Adrenal gland (tissue), 5 donors: ENCODE results near the gene RIMBP2.

Experiments used
- POLR2A ChIP-seq, 2 donors: fragments of 450-650 bp; IDR thresholded peaks; one replicate each; pipeline ENCODE4 v1.6.1; 2017; ENCODE audit warnings: antibody characterized with exemption in 2 of 2, mild to moderate bottlenecking in 2 of 2, moderate library complexity in 1 of 2
- TF ChIP-seq, protein P1 (sequence below), 6 experiments: fragments of 450-650 bp in 4 of 6; fragments of 200-600 bp in 2 of 6; sonication (generic) in 1 of 6; IDR thresholded peaks; 1 replicate in 5 of 6; 2 replicates in 1 of 6; pipeline versions ENCODE4 v1.5.1 to v1.8.0; 2016 to 2021; ENCODE audit warnings: antibody characterized with exemption in 6 of 6, mild to moderate bottlenecking in 2 of 6, moderate library complexity in 1 of 6
- donor health status: DM: no; HTN: no; CAD: no.

- no peak for TF ChIP-seq POLR2A (IDR thresholded peaks at IDR 0.05)
- TF ChIP-seq, protein P1, sequence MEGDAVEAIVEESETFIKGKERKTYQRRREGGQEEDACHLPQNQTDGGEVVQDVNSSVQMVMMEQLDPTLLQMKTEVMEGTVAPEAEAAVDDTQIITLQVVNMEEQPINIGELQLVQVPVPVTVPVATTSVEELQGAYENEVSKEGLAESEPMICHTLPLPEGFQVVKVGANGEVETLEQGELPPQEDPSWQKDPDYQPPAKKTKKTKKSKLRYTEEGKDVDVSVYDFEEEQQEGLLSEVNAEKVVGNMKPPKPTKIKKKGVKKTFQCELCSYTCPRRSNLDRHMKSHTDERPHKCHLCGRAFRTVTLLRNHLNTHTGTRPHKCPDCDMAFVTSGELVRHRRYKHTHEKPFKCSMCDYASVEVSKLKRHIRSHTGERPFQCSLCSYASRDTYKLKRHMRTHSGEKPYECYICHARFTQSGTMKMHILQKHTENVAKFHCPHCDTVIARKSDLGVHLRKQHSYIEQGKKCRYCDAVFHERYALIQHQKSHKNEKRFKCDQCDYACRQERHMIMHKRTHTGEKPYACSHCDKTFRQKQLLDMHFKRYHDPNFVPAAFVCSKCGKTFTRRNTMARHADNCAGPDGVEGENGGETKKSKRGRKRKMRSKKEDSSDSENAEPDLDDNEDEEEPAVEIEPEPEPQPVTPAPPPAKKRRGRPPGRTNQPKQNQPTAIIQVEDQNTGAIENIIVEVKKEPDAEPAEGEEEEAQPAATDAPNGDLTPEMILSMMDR (IDR thresholded peaks at IDR 0.05) = no peak
Observed at GRCh38 chr12:130465046-130465445, 251.1 kb downstream of the RIMBP2 start.
